H9 (cell line): ENCODE results near the gene HCRTR1. TPM values are rescaled to one million over a fixed set of nuclear protein-coding genes. Genes with fewer than 3 reads are reported as not detected.
A peak's percentile ranks its signal among the peaks of the same experiment; 100 is the strongest.

ENCODE experiments used
- DNase-seq: peaks from one replicate; pipeline ENCODE4 v3.0.0-alpha.2; 2017
- H2AFZ ChIP-seq: one replicate; pipeline ENCODE4 v1.6.1; 2013; ENCODE audit warnings: mild to moderate bottlenecking, low read length, control low read depth, moderate library complexity
- H2AK5ac ChIP-seq: 2 replicates; pipeline ENCODE4 v1.6.1; 2013; ENCODE audit warnings: low read length, control low read depth, mixed read lengths; ENCODE audit not compliant: insufficient read length
- H2BK120ac ChIP-seq: one replicate; pipeline ENCODE4 v1.6.1; 2013; ENCODE audit warnings: low read depth, mild to moderate bottlenecking, low read length, control low read depth, inconsistent platforms; ENCODE audit not compliant: poor library complexity, severe bottlenecking
- H2BK12ac ChIP-seq: 2 replicates; pipeline ENCODE4 v1.6.1; 2013; ENCODE audit warnings: low read length, control low read depth, mixed read lengths, low read depth; ENCODE audit not compliant: insufficient read length
- H2BK15ac ChIP-seq: 2 replicates; pipeline ENCODE4 v1.6.1; 2013; ENCODE audit warnings: low read depth, low read length, control low read depth
- H2BK20ac ChIP-seq: one replicate; pipeline ENCODE4 v1.6.1; 2013; ENCODE audit warnings: low read depth, mild to moderate bottlenecking, low read length, control low read depth, inconsistent platforms; ENCODE audit not compliant: poor library complexity, severe bottlenecking
- H2BK5ac ChIP-seq: 2 replicates; pipeline ENCODE4 v1.6.1; 2013; ENCODE audit warnings: low read length, control low read depth, mixed read lengths; ENCODE audit not compliant: insufficient read length
- H3K14ac ChIP-seq: 2 replicates; pipeline ENCODE4 v1.6.1; 2013; ENCODE audit warnings: low read length, control low read depth; ENCODE audit not compliant: insufficient read depth
- H3K18ac ChIP-seq: 2 replicates; pipeline ENCODE4 v1.6.1; 2013; ENCODE audit warnings: low read depth, mild to moderate bottlenecking, mixed read lengths, low read length, control low read depth; ENCODE audit not compliant: insufficient read length
- H3K23ac ChIP-seq: 2 replicates; pipeline ENCODE4 v1.6.1; 2013; ENCODE audit warnings: low read length, control low read depth, mixed read lengths, low read depth; ENCODE audit not compliant: insufficient read length
- H3K23me2 ChIP-seq: 2 replicates; pipeline ENCODE4 v1.6.1; 2013; ENCODE audit warnings: low read depth, mild to moderate bottlenecking, mixed read lengths, low read length, control low read depth; ENCODE audit not compliant: insufficient read length, poor library complexity, severe bottlenecking
- H3K27ac ChIP-seq: 2 replicates; pipeline ENCODE4 v1.5.1; 2013; ENCODE audit warnings: low read length, control low read depth, mixed read lengths, low read depth; ENCODE audit not compliant: insufficient read length
- H3K27me3 ChIP-seq: 2 replicates; pipeline ENCODE4 v1.6.1; 2013; ENCODE audit warnings: low read length, control low read depth, inconsistent platforms; ENCODE audit not compliant: insufficient read depth
- H3K4ac ChIP-seq: 2 replicates; pipeline ENCODE4 v1.6.1; 2013; ENCODE audit warnings: low read depth, mild to moderate bottlenecking, control low read depth, inconsistent platforms, low read length, moderate library complexity
- H3K4me1 ChIP-seq: 2 replicates; pipeline ENCODE4 v1.6.1; 2013; ENCODE audit warnings: low read length, control low read depth, inconsistent platforms; ENCODE audit not compliant: insufficient read depth
- H3K4me2 ChIP-seq: 2 replicates; pipeline ENCODE4 v1.6.1; 2013; ENCODE audit warnings: low read length, control low read depth, mixed read lengths; ENCODE audit not compliant: insufficient read length, insufficient read depth
- H3K56ac ChIP-seq: 2 replicates; pipeline ENCODE4 v1.6.1; 2013; ENCODE audit warnings: low read depth, mild to moderate bottlenecking, mixed read lengths, low read length, control low read depth; ENCODE audit not compliant: insufficient read length
- H3K79me1 ChIP-seq: 2 replicates; pipeline ENCODE4 v1.6.1; 2013; ENCODE audit warnings: low read depth, mild to moderate bottlenecking, moderate library complexity, low read length, control low read depth, inconsistent platforms; ENCODE audit not compliant: insufficient read depth, poor library complexity, severe bottlenecking
- H3K79me2 ChIP-seq: 2 replicates; pipeline ENCODE4 v1.6.1; 2013; ENCODE audit warnings: low read length, control low read depth, inconsistent platforms; ENCODE audit not compliant: insufficient read depth
- H3K9ac ChIP-seq: 2 replicates; pipeline ENCODE4 v1.6.1; 2013; ENCODE audit warnings: low read length, control low read depth, mixed read lengths; ENCODE audit not compliant: insufficient read length; ENCODE audit errors: extremely low read depth
- H3K9me3 ChIP-seq: one replicate; pipeline ENCODE4 v1.6.1; 2013; ENCODE audit warnings: low read depth, low read length, inconsistent platforms; ENCODE audit not compliant: control insufficient read depth
- H3T11ph ChIP-seq: one replicate; pipeline ENCODE4 v1.6.1; 2013; ENCODE audit warnings: mild to moderate bottlenecking, low read length, control low read depth, inconsistent platforms
- H4K20me1 ChIP-seq: one replicate; pipeline ENCODE4 v1.6.1; 2013; ENCODE audit not compliant: control insufficient read depth, insufficient read length, insufficient read depth
- H4K5ac ChIP-seq: 2 replicates; pipeline ENCODE4 v1.6.1; 2013; ENCODE audit warnings: low read depth, mild to moderate bottlenecking, mixed read lengths, low read length, control low read depth; ENCODE audit not compliant: insufficient read length
- H4K8ac ChIP-seq: replicated peaks from 2 replicates; pipeline ENCODE4 v1.6.1; 2013; ENCODE audit warnings: low read length, control low read depth, mixed read lengths, low read depth; ENCODE audit not compliant: insufficient read length
- H4K91ac ChIP-seq: 2 replicates; pipeline ENCODE4 v1.6.1; 2013; ENCODE audit warnings: low read depth, mild to moderate bottlenecking, moderate library complexity, mixed read lengths, low read length, control low read depth; ENCODE audit not compliant: insufficient read length
- H3K27ac Mint-ChIP-seq, 3 experiments: 2 replicates in 2 of 3; 3 replicates in 1 of 3; pipeline ENCODE4 v1.8.0; 2020 to 2021; ENCODE audit warnings: mixed read lengths in 3 of 3, mild to moderate bottlenecking in 1 of 3, moderate library complexity in 1 of 3
- H3K27me3 Mint-ChIP-seq: 2 replicates; pipeline ENCODE4 v1.8.0; 2021; ENCODE audit warnings: low read depth, mild to moderate bottlenecking, moderate library complexity, mixed read lengths
- H3K36me3 Mint-ChIP-seq, 3 experiments: 2 replicates in 2 of 3; 3 replicates in 1 of 3; pipeline ENCODE4 v1.8.0; 2020 to 2021; ENCODE audit warnings: low read depth in 3 of 3, mixed read lengths in 3 of 3; ENCODE audit not compliant: insufficient read depth in 1 of 3
- H3K4me1 Mint-ChIP-seq, 2 experiments: 2 replicates each; pipeline ENCODE4 v1.8.0; 2020; ENCODE audit warnings: mixed read lengths in 2 of 2
- H3K4me3 Mint-ChIP-seq, 2 experiments: 2 replicates in 1 of 2; 3 replicates in 1 of 2; pipeline ENCODE4 v1.8.0; 2020 to 2021; ENCODE audit warnings: mild to moderate bottlenecking in 2 of 2, mixed read lengths in 2 of 2, moderate library complexity in 1 of 2
- H3K9me3 Mint-ChIP-seq, 2 experiments: 2 replicates in 1 of 2; 3 replicates in 1 of 2; pipeline ENCODE4 v1.8.0; 2020; ENCODE audit warnings: mild to moderate bottlenecking in 2 of 2, mixed read lengths in 2 of 2, moderate library complexity in 1 of 2
- CTCF ChIP-seq: fragments of 200-600 bp; sonication (generic); conservative IDR thresholded peaks from 3 replicates; pipeline ENCODE4 v1.8.0; 2021; ENCODE audit warnings: antibody characterized with exemption, mild to moderate bottlenecking
- WGBS: extraction: QIAGEN DNeasy Blood & Tissue Kit; methylation state at CpG from one replicate; pipeline ENCODE4 v1.1.7; 2013; ENCODE audit warnings: missing lambda C conversion rate, low lambda C conversion rate, mixed read lengths; ENCODE audit not compliant: insufficient read length; ENCODE audit errors: extremely low coverage; 5-methylcytosine and 5-hydroxymethylcytosine counted together
- total RNA-seq: library from RNA; stranded (reverse); gene quantifications from 2 replicates; pipeline ENCODE4 v1.2.1, GENCODE V29; 2021

The HCRTR1 gene
- total RNA-seq, 1 experiment from 2014 or later = not detected

- Histone ChIP-seq H2AK5ac (no peak overlapping the region), H3K27ac (no peak overlapping the region), H3K4me1 (no peaks in the 10 kb centered on the region), H2BK15ac (no peak overlapping the region), H4K20me1 (no peaks in the 10 kb centered on the region), H2BK120ac (no peak overlapping the region), H3K9me3 (no peaks in the 10 kb centered on the region), H3K14ac (no peak overlapping the region), H3K23me2 (no peaks in the 10 kb centered on the region), H2BK20ac (no peak overlapping the region), H4K91ac (no peak overlapping the region), H3K79me1 (no peaks in the 10 kb centered on the region), H2AFZ (no peak overlapping the region), H2BK12ac (no peak overlapping the region), H3K23ac (no peak overlapping the region), H3K9ac (no peak overlapping the region), H3K27me3 (no peaks in the 10 kb centered on the region), H3K56ac (no peak overlapping the region), H3T11ph (no peak overlapping the region), H3K4me2 (no peak overlapping the region), H4K8ac (no peak overlapping the region), H4K5ac (no peak overlapping the region), H2BK5ac (no peak overlapping the region), H3K79me2 (no peaks in the 10 kb centered on the region), H3K18ac (no peak overlapping the region), H3K4ac (no peak overlapping the region)
- H3K27ac Mint-ChIP-seq = peak overlapping the region in 2 of 3 experiments; percentile 15 to 18; a peak in 1 of 7 replicates
- TF ChIP-seq CTCF = no peak
- peaks cover 5 to 29% (median 23%) of the 10 kb centered on the region in 3 experiments; a peak in 6 of 7 replicates for H3K36me3 Mint-ChIP-seq
- H3K9me3 Mint-ChIP-seq = no peaks in the 10 kb centered on the region
- WGBS = no CpG with 5 or more reads among the region's 11 CpGs
- H3K4me3 Mint-ChIP-seq = no peak overlapping the region
- no peak for DNase-seq
- no peaks in the 10 kb centered on the region for H3K27me3 Mint-ChIP-seq
- H3K4me1 Mint-ChIP-seq = peaks cover 7 to 16% of the 10 kb centered on the region in 2 experiments
Measured at GRCh38 chr1:31627930-31628559, 10.6 kb downstream of the HCRTR1 start.
